HEK293 (cell line): ENCODE measurements around the gene FBXO9.
A peak's percentile ranks its signal among the peaks of the same experiment; 100 is the strongest.

Experiments
- CTCF ChIA-PET: fragments of 350-600 bp; formaldehyde crosslinking; extraction: SDS; loops from one replicate; lab custom pipeline; 2021; ENCODE audit warnings: antibody characterized with exemption; lab: Yijun Ruan, JAX
- POLR2A ChIA-PET: fragments of 300-600 bp; formaldehyde crosslinking; extraction: SDS; loops from one replicate; lab custom pipeline; 2020; ENCODE audit warnings: antibody characterized with exemption, inconsistent platforms; lab: Yijun Ruan, JAX
- H3K27ac ChIP-seq: fragments of 200-500 bp; sonication (Bioruptor generic); 2 replicates; pipeline ENCODE4 v1.5.1; 2014; ENCODE audit warnings: low read depth, low read length, control low read depth, inconsistent platforms; ENCODE audit errors: extremely low read depth
- H3K36me3 ChIP-seq, 2 experiments: fragments of 200-500 bp in 1 of 2; sonication (Bioruptor generic) in 1 of 2; 1 replicate in 1 of 2; 2 replicates in 1 of 2; pipeline ENCODE4 v1.5.1; 2014 to 2017; ENCODE audit warnings: inconsistent platforms in 2 of 2, low read length in 2 of 2; ENCODE audit not compliant: control insufficient read depth in 2 of 2, insufficient read depth in 1 of 2
- H3K4me1 ChIP-seq: fragments of 200-500 bp; sonication (Bioruptor generic); 2 replicates; pipeline ENCODE4 v1.5.1; 2014; ENCODE audit warnings: mild to moderate bottlenecking, low read length, inconsistent platforms; ENCODE audit not compliant: control insufficient read depth, insufficient read depth
- H3K4me3 ChIP-seq: 2 replicates; pipeline ENCODE4 v1.5.1; 2011; ENCODE audit warnings: low read depth, mild to moderate bottlenecking, control low read depth, low read length, moderate library complexity
- H3K9me3 ChIP-seq: fragments of 200-500 bp; sonication (Bioruptor generic); 2 replicates; pipeline ENCODE4 v1.5.1; 2014; ENCODE audit warnings: low read depth, low read length, inconsistent platforms; ENCODE audit not compliant: control insufficient read depth, insufficient read depth
- FEZF1 ChIP-seq: fragments of 450-650 bp; formaldehyde crosslinking; IDR thresholded peaks from 2 replicates; pipeline ENCODE4 v1.5.1; 2016; ENCODE audit warnings: missing biosample characterization, missing genetic modification characterization
- REPIN1 ChIP-seq: fragments of 450-650 bp; formaldehyde crosslinking; IDR thresholded peaks from 2 replicates; pipeline ENCODE4 v1.5.1; 2017; ENCODE audit warnings: missing biosample characterization, missing genetic modification characterization, low read depth
- SALL2 ChIP-seq: fragments of 450-650 bp; formaldehyde crosslinking; IDR thresholded peaks from 2 replicates; pipeline ENCODE4 v1.5.0; 2017; ENCODE audit warnings: missing biosample characterization, mild to moderate bottlenecking, missing genetic modification characterization, borderline replicate concordance
- SP2 ChIP-seq: fragments of 450-650 bp; formaldehyde crosslinking; IDR thresholded peaks from 2 replicates; pipeline ENCODE4 v1.5.1; 2016; ENCODE audit warnings: missing biosample characterization, missing genetic modification characterization
- TCF7L2 ChIP-seq: IDR thresholded peaks from 2 replicates; pipeline ENCODE4 v1.6.1; 2011; ENCODE audit warnings: low read depth, mild to moderate bottlenecking, inconsistent platforms, low read length, moderate library complexity, borderline replicate concordance
- ZBTB7A ChIP-seq: fragments of 450-650 bp; formaldehyde crosslinking; IDR thresholded peaks from 2 replicates; pipeline ENCODE4 v1.5.1; 2016; ENCODE audit warnings: low read depth, missing biosample characterization, missing genetic modification characterization
- ZNF16 ChIP-seq: fragments of 450-650 bp; formaldehyde crosslinking; IDR thresholded peaks from 2 replicates; pipeline ENCODE4 v1.5.1; 2016; ENCODE audit warnings: low read depth, missing biosample characterization, missing genetic modification characterization
- ZNF324 ChIP-seq: fragments of 450-650 bp; formaldehyde crosslinking; IDR thresholded peaks from 2 replicates; pipeline ENCODE4 v1.5.1; 2016; ENCODE audit warnings: missing biosample characterization, missing genetic modification characterization
- ZNF404 ChIP-seq: fragments of 450-650 bp; formaldehyde crosslinking; IDR thresholded peaks from 2 replicates; pipeline ENCODE4 v1.5.1; 2017; ENCODE audit warnings: missing biosample characterization, missing genetic modification characterization
- ZNF473 ChIP-seq: fragments of 450-650 bp; formaldehyde crosslinking; IDR thresholded peaks from 2 replicates; pipeline ENCODE4 v1.5.1; 2017; ENCODE audit warnings: missing biosample characterization, missing genetic modification characterization
- ZNF510 ChIP-seq: fragments of 450-650 bp; formaldehyde crosslinking; IDR thresholded peaks from 2 replicates; pipeline ENCODE4 v1.5.1; 2018; ENCODE audit warnings: mild to moderate bottlenecking, missing genetic modification characterization, missing biosample characterization; ENCODE audit not compliant: insufficient replicate concordance
- ZNF600 ChIP-seq: fragments of 450-650 bp; formaldehyde crosslinking; IDR thresholded peaks from 2 replicates; pipeline ENCODE4 v1.5.1; 2016; ENCODE audit warnings: missing biosample characterization, missing genetic modification characterization
- ZNF610 ChIP-seq: fragments of 450-650 bp; formaldehyde crosslinking; IDR thresholded peaks from 2 replicates; pipeline ENCODE4 v1.5.1; 2016; ENCODE audit warnings: missing biosample characterization, missing genetic modification characterization, borderline replicate concordance
- ZNF654 ChIP-seq: fragments of 450-650 bp; formaldehyde crosslinking; IDR thresholded peaks from 2 replicates; pipeline ENCODE4 v1.5.1; 2016; ENCODE audit warnings: low read depth, missing biosample characterization, missing genetic modification characterization
- ZNF701 ChIP-seq: fragments of 450-650 bp; formaldehyde crosslinking; IDR thresholded peaks from 2 replicates; pipeline ENCODE4 v1.5.1; 2016; ENCODE audit warnings: missing biosample characterization, missing genetic modification characterization
- ZSCAN30 ChIP-seq: fragments of 450-650 bp; IDR thresholded peaks from 2 replicates; pipeline ENCODE4 v1.5.1; 2018; ENCODE audit warnings: missing biosample characterization, mild to moderate bottlenecking, missing genetic modification characterization, moderate library complexity
- TF ChIP-seq, protein P1 (sequence below): fragments of 450-650 bp; formaldehyde crosslinking; IDR thresholded peaks from 2 replicates; pipeline ENCODE4 v1.5.1; 2016; ENCODE audit warnings: missing biosample characterization, missing genetic modification characterization, borderline replicate concordance
- TF ChIP-seq, protein P2 (sequence below): fragments of 450-650 bp; formaldehyde crosslinking; IDR thresholded peaks from 2 replicates; pipeline ENCODE4 v1.5.1; 2016; ENCODE audit warnings: missing biosample characterization, missing genetic modification characterization
- TF ChIP-seq, protein P3 (sequence below): fragments of 450-650 bp; formaldehyde crosslinking; optimal IDR thresholded peaks from 2 replicates; pipeline ENCODE3; 2016; ENCODE audit warnings: missing biosample characterization, mild to moderate bottlenecking, missing genetic modification characterization
- TF ChIP-seq, protein P4 (sequence below): fragments of 450-650 bp; formaldehyde crosslinking; IDR thresholded peaks from 2 replicates; pipeline ENCODE4 v1.5.1; 2016; ENCODE audit warnings: missing biosample characterization, missing genetic modification characterization

Gene FBXO9

DNA sequence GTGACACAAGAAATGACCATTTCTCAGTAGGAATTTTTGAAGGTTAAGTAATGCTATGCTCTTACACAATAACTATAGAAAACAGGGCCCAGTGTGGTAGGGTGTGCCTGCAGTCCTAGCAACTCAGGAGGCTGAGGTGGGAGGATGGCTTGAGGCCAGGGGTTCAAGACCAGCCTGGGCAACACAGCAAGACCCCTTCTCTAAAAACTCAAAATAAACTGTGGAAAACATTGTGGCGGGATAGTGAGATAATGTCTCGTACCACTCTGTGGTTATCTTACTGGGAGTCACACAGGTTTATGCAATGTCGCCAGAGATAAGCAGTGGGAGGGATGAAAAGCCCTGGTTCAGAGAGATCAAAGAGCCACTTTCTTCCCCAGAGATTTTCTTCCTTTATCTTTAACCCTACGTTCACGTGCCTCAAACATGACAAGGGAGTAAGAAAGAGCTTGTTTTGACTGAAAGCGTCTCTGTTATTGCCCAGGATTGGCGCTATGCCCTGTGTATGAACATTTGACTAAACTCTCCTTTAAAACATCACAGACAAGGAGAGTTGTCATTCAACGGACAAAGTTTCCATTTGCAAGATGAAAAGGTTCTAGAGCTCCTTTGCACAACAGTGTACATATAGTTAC, 69.5 kb downstream of the FBXO9 start:
- TF ChIP-seq TCF7L2 = peak; percentile 47; the same call in 1 of the 2 replicates
- TF ChIP-seq, protein P1, sequence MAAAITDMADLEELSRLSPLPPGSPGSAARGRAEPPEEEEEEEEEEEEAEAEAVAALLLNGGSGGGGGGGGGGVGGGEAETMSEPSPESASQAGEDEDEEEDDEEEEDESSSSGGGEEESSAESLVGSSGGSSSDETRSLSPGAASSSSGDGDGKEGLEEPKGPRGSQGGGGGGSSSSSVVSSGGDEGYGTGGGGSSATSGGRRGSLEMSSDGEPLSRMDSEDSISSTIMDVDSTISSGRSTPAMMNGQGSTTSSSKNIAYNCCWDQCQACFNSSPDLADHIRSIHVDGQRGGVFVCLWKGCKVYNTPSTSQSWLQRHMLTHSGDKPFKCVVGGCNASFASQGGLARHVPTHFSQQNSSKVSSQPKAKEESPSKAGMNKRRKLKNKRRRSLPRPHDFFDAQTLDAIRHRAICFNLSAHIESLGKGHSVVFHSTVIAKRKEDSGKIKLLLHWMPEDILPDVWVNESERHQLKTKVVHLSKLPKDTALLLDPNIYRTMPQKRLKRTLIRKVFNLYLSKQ (tag by site-specific recombination) = no peak
- TF ChIP-seq, all 188 proteins: peak for 1
- POLR2A ChIA-PET = no interaction called here
- no peak overlapping the region for H3K4me3 ChIP-seq
- H3K27ac ChIP-seq = no peak overlapping the region
- H3K4me1 ChIP-seq = no peaks in the 10 kb centered on the region
- CTCF ChIA-PET = interaction anchor here (0.6 to 1.0 kb wide), 3 partner anchors 133 to 276 kb away, joined by 3 read pairs; no protein-coding TSS in a partner anchor
- no peaks in the 10 kb centered on the region for H3K36me3 ChIP-seq
- H3K9me3 ChIP-seq = no peaks in the 10 kb centered on the region

DNA sequence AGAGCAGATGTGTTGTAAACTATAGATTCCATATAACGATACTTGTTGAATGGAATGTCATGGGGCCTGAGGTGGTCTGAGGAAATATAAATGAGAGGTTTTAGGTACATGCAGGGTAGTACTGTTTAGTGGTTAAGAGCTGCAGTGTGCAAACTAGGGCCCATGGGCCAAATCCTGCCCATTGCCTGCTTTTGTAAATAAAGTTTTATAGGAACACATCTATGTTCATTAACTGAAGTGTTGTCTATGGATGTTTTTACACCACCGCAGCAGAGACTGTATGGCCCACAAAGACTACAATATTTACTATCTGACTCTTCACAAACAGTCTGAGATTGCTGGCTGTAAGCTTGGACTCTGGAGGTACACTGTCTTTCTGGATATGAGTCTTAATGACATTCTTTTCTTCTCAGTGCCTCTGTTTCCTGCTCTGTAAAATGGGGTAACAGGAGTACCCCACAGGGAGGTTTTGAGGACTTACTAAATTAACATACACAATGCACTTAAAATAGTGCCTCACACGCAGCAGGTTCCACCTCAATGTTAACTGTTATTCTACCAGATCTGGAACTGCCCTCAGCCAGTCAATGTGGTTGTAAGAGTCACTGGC, 70.9 kb downstream of the FBXO9 start:
- Histone ChIP-seq H3K9me3 (no peaks in the 10 kb centered on the region), H3K4me1 (no peaks in the 10 kb centered on the region), H3K27ac (no peak overlapping the region), H3K4me3 (no peak overlapping the region), H3K36me3 (no peaks in the 10 kb centered on the region)
- CTCF ChIA-PET = no interaction called here
- TF ChIP-seq SP2 (tag by site-specific recombination) (no peak), ZNF701 (tag by site-specific recombination) (no peak), ZNF404 (no peak), ZNF654 (tag by site-specific recombination) (no peak), ZNF610 (tag by site-specific recombination) (no peak), REPIN1 (tag by site-specific recombination) (no peak), ZNF510 (no peak), ZNF324 (tag by site-specific recombination) (no peak), ZNF473 (tag by site-specific recombination) (no peak), ZSCAN30 (tag by site-specific recombination) (no peak), SALL2 (no peak), FEZF1 (no peak), ZNF16 (tag by site-specific recombination) (no peak), ZNF600 (tag by site-specific recombination) (no peak), ZBTB7A (no peak)
- TF ChIP-seq, protein P2, sequence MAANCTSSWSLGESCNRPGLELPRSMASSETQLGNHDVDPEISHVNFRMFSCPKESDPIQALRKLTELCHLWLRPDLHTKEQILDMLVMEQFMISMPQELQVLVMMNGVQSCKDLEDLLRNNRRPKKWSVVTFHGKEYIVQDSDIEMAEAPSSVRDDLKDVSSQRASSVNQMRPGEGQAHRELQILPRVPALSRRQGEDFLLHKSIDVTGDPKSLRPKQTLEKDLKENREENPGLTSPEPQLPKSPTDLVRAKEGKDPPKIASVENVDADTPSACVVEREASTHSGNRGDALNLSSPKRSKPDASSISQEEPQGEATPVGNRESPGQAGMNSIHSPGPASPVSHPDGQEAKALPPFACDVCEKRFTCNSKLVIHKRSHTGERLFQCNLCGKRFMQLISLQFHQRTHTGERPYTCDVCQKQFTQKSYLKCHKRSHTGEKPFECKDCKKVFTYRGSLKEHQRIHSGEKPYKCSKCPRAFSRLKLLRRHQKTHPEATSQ (tag by site-specific recombination) = no peak
- TF ChIP-seq, protein P3, sequence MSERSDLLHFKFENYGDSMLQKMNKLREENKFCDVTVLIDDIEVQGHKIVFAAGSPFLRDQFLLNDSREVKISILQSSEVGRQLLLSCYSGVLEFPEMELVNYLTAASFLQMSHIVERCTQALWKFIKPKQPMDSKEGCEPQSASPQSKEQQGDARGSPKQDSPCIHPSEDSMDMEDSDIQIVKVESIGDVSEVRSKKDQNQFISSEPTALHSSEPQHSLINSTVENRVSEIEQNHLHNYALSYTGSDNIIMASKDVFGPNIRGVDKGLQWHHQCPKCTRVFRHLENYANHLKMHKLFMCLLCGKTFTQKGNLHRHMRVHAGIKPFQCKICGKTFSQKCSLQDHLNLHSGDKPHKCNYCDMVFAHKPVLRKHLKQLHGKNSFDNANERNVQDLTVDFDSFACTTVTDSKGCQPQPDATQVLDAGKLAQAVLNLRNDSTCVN (tag by site-specific recombination) = no peak
- TF ChIP-seq, protein P4, sequence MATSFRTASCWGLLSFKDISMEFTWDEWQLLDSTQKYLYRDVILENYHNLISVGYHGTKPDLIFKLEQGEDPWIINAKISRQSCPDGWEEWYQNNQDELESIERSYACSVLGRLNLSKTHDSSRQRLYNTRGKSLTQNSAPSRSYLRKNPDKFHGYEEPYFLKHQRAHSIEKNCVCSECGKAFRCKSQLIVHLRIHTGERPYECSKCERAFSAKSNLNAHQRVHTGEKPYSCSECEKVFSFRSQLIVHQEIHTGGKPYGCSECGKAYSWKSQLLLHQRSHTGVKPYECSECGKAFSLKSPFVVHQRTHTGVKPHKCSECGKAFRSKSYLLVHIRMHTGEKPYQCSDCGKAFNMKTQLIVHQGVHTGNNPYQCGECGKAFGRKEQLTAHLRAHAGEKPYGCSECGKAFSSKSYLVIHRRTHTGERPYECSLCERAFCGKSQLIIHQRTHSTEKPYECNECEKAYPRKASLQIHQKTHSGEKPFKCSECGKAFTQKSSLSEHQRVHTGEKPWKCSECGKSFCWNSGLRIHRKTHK = no peak
- POLR2A ChIA-PET = no interaction called here
